Measurements from ENCODE around the gene RUNX2. TPM values are rescaled to one million over a fixed set of nuclear protein-coding genes. Genes with fewer than 3 reads are reported as not detected.

RUNX2 gene
- total and polyA plus RNA-seq, 10 of the 15 experiments (the other 5 are each of a cell fraction or from before 2014, with no cell fraction given), result 0.01 to 0.77 (median 0.15) TPM; not detected in 3

DNA sequence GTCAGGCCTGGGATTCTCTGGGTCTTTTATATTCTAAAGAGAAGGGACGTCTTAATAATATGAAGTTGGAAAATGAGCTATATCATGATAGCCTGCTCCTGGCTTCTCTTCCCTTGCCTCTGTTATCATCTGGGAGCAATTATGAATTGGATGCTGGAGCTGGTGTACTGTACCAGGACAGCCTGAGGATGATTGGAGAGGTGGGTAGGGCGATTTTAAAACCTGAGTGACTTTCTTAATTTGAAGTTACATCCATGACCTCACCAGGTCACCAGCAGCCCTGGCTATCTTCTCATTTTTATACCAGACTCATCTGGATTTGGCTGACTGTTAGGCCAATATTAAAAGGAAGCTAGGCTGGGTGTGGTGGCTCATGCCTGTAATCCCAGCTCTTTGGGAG, 369.9 kb downstream of the RUNX2 start:
- Histone ChIP-seq H3K4me2 (ENCODE audit: control insufficient read depth, insufficient read depth) (no peak overlapping the region), H3K79me2 (ENCODE audit: control insufficient read depth, insufficient read depth, low read length) (no peaks in the 10 kb centered on the region), H3K4me1 (ENCODE audit: control insufficient read depth, insufficient read depth, low read length) (no peaks in the 10 kb centered on the region; the same call in 1 of the 2 replicates), H3K27ac (ENCODE audit: control insufficient read depth, insufficient read depth) (no peak overlapping the region), H3K9ac (ENCODE audit: control insufficient read depth, insufficient read depth, low read length) (no peak overlapping the region), H3K4me3 (no peak overlapping the region), H2AFZ (ENCODE audit: control insufficient read depth, low read depth, low read length) (no peak overlapping the region), H3K36me3 (ENCODE audit: control insufficient read depth in 2 of 2, insufficient read depth in 2 of 2, low read length in 1 of 2) (no peaks in the 10 kb centered on the region), H3K27me3 (replicated peaks in 1 of 2; ENCODE audit: control insufficient read depth in 2 of 2, insufficient read depth in 2 of 2, low read length in 1 of 2) (no peaks in the 10 kb centered on the region; a peak in 2 of 4 replicates), H3K9me3 (replicated peaks; ENCODE audit: control insufficient read depth, insufficient read depth, low read length) (peaks cover 3% of the 10 kb centered on the region; the same call in 2 of the 3 replicates), H4K20me1 (ENCODE audit: control insufficient read depth, insufficient read depth) (no peaks in the 10 kb centered on the region)
- POLR2A ChIA-PET, result interaction anchor here (1.4 kb wide), 1 partner anchor 10 kb away, joined by 3 read pairs; no protein-coding TSS in a partner anchor
- SMC1A ChIA-PET (ENCODE audit: uncharacterized antibody, unreplicated experiment), result no interaction called here
- RAD21 ChIA-PET (ENCODE audit: unreplicated experiment), result no interaction called here
- in situ Hi-C loops (cut with MboI), result no loop called here
- no peak for TF ChIP-seq SMAD1 (IDR thresholded peaks at IDR 0.05; ENCODE audit: low read depth, partially characterized antibody)
- TF ChIP-seq ESRRA (IDR thresholded peaks at IDR 0.05; ENCODE audit: low read length), result no peak
- TF ChIP-seq RAD51 (IDR thresholded peaks at IDR 0.05), result no peak
- TF ChIP-seq ATF7 (IDR thresholded peaks at IDR 0.05; ENCODE audit: low read depth), result no peak
- TF ChIP-seq, protein P1, sequence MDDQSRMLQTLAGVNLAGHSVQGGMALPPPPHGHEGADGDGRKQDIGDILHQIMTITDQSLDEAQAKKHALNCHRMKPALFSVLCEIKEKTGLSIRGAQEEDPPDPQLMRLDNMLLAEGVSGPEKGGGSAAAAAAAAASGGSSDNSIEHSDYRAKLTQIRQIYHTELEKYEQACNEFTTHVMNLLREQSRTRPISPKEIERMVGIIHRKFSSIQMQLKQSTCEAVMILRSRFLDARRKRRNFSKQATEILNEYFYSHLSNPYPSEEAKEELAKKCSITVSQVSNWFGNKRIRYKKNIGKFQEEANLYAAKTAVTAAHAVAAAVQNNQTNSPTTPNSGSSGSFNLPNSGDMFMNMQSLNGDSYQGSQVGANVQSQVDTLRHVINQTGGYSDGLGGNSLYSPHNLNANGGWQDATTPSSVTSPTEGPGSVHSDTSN (IDR thresholded peaks at IDR 0.05; ENCODE audit: insufficient replicate concordance, low read depth, low read length), result no peak
- no peak for TF ChIP-seq RELB (IDR thresholded peaks at IDR 0.05; ENCODE audit: low read depth)
- TF ChIP-seq MYC (IDR thresholded peaks at IDR 0.05; ENCODE audit: insufficient read depth, insufficient read length, insufficient replicate concordance, low read length, severe bottlenecking), result no peak
- TF ChIP-seq NFXL1 (IDR thresholded peaks at IDR 0.05; ENCODE audit: borderline replicate concordance), result no peak
- no peak for TF ChIP-seq ZNF24 (IDR thresholded peaks at IDR 0.05)
- no peak for TF ChIP-seq CBX5 (IDR thresholded peaks at IDR 0.05; ENCODE audit: low read depth)
- no peak for TF ChIP-seq STAT3 (IDR thresholded peaks at IDR 0.05; ENCODE audit: low read depth, low read length)
- TF ChIP-seq MTA3 (IDR thresholded peaks at IDR 0.05; ENCODE audit: borderline replicate concordance, low read length), result no peak
- no peak for TF ChIP-seq SREBF2 (IDR thresholded peaks at IDR 0.05; ENCODE audit: low read length)
- TF ChIP-seq ATF3 (IDR thresholded peaks at IDR 0.05; ENCODE audit: borderline replicate concordance, extremely low read depth, low read depth, low read length), result no peak
- no peak for TF ChIP-seq SMC3 (IDR thresholded peaks at IDR 0.05; ENCODE audit: borderline replicate concordance, low read length)
- no peak for TF ChIP-seq POLR2A (IDR thresholded peaks at IDR 0.05; ENCODE audit: low read depth, low read length)
- TF ChIP-seq MEF2B (IDR thresholded peaks at IDR 0.05; ENCODE audit: partially characterized antibody, poor library complexity, severe bottlenecking), result no peak
- no peak for TF ChIP-seq CEBPB (IDR thresholded peaks at IDR 0.05; ENCODE audit: borderline replicate concordance in 1 of 2, low read depth in 2 of 2, low read length in 2 of 2)
- CTCF ChIA-PET, result no interaction called here
- FAIRE-seq, result no peak
- intact Hi-C loops (cut with micrococcal nuclease; ENCODE audit: unreplicated experiment), result no loop called here
- WGBS (ENCODE audit: insufficient coverage, insufficient replicate concordance, low lambda C conversion rate, missing lambda C conversion rate), result 50% methylated on average over 2 of the region's 2 CpGs
- no peak for DNase-seq (ENCODE audit: low read depth, low spot score)
- ATAC-seq, result no peak
- no TSS peak for BruUV-seq (replicated peaks)
